ENCODE results near the gene CELF3. TPM values are rescaled to one million over a fixed set of nuclear protein-coding genes. Genes with fewer than 3 reads are reported as not detected.
A peak's percentile ranks its signal among the peaks of the same experiment; 100 is the strongest.

Gene CELF3
- total and polyA plus RNA-seq, 9 of the 15 experiments (the other 6 are each of a cell fraction or from before 2014, with no cell fraction given), result not detected

GRCh38 chr1:151703813-151704212 lies 12.8 kb downstream of the CELF3 start (continued):
- no peak for TF ChIP-seq ZNF592 (IDR thresholded peaks at IDR 0.05)
- no peak for TF ChIP-seq CAMTA2 (CRISPR knock-in tag; conservative IDR thresholded peaks at IDR 0.05)
- no peak for TF ChIP-seq POLR2AphosphoS5 (IDR thresholded peaks at IDR 0.05; ENCODE audit: control insufficient read depth, insufficient read depth, low read depth, low read length)
- TF ChIP-seq CBX2 (IDR thresholded peaks at IDR 0.05; ENCODE audit: insufficient read depth, low read length, poor library complexity, severe bottlenecking), result no peak

- intact Hi-C loops (cut with micrococcal nuclease), result no loop called here
- DNase-seq (ENCODE audit: extremely low read depth in 1 of 4, low spot score in 3 of 4) (no peak), FAIRE-seq (no peak), ATAC-seq (no peak)
- Histone ChIP-seq H3K4me1 (replicated peaks in 1 of 2; ENCODE audit: control insufficient read depth in 2 of 2, insufficient read depth in 2 of 2, low read length in 2 of 2) (peaks cover 0 to 13% of the 10 kb centered on the region in 2 experiments; a peak in 2 of 5 replicates), H3K4me3 (no peak overlapping the region), H3K79me2 (ENCODE audit: control insufficient read depth, insufficient read depth, low read length) (no peaks in the 10 kb centered on the region), H3K36me3 (ENCODE audit: control insufficient read depth, insufficient read depth, low read length) (0 out of 3 replicates have a peak, but pooled peaks cover 8% of the 10 kb centered on the region), H3K27me3 (ENCODE audit: control insufficient read depth in 2 of 2, insufficient read depth in 2 of 2, low read length in 2 of 2) (peaks cover 0 to 10% of the 10 kb centered on the region in 2 experiments; a peak in 2 of 5 replicates), H4K20me1 (replicated peaks; ENCODE audit: control insufficient read depth, insufficient read depth, low read length) (0 out of 2 replicates have a peak, but pooled peaks cover 14% of the 10 kb centered on the region), H2AFZ (ENCODE audit: low read depth, low read length) (no peak overlapping the region), H3K9me3 (replicated peaks; ENCODE audit: control insufficient read depth, insufficient read depth, low read depth, low read length) (no peaks in the 10 kb centered on the region; the same call in 1 of the 2 replicates), H3K27ac (ENCODE audit: extremely low read depth, low read depth, low read length) (no peak overlapping the region), H3K9me1 (ENCODE audit: control insufficient read depth, insufficient read depth, low read length) (no peaks in the 10 kb centered on the region), H3K4me2 (ENCODE audit: insufficient read depth, low read length) (no peak overlapping the region), H3K9ac (ENCODE audit: insufficient read depth in 1 of 2, low read depth in 2 of 2, low read length in 2 of 2) (0 out of 4 replicates have a peak overlapping the region, but pooled peaks of 1 of the 2 experiments have one; percentile 17)
- WGBS (ENCODE audit: insufficient coverage, low coverage, missing lambda C conversion rate), result 53% methylated on average over 6 of the region's 8 CpGs
- in situ Hi-C loops (cut with MboI), result no loop called here
- POLR2A ChIA-PET, result interaction anchor here (0.6 kb wide), 1 partner anchor 144 kb away, joined by 3 read pairs; no protein-coding TSS in a partner anchor
- BruUV-seq (replicated peaks), result no TSS peak
- CTCF ChIA-PET (ENCODE audit: low intra/inter-chr PET ratio), result no interaction called here
- no peak for TF ChIP-seq HNRNPK (IDR thresholded peaks at IDR 0.05; ENCODE audit: low read depth, low read length, poor library complexity, severe bottlenecking)
- TF ChIP-seq E2F5 (CRISPR knock-in tag; IDR thresholded peaks at IDR 0.05), result no peak
- no peak for TF ChIP-seq CREB1 (IDR thresholded peaks at IDR 0.05)
- TF ChIP-seq CREB1 (CRISPR knock-in tag; IDR thresholded peaks at IDR 0.05), result no peak
- TF ChIP-seq CSDE1 (IDR thresholded peaks at IDR 0.05), result no peak
- no peak for TF ChIP-seq ZBED1 (IDR thresholded peaks at IDR 0.05)
- TF ChIP-seq ZNF41 (CRISPR knock-in tag; conservative IDR thresholded peaks at IDR 0.05), result no peak
- TF ChIP-seq ZNF507 (tag; conservative IDR thresholded peaks at IDR 0.05), result no peak
- no peak for TF ChIP-seq SPI1 (IDR thresholded peaks at IDR 0.05; ENCODE audit: borderline replicate concordance, low read depth, low read length)
- no peak for TF ChIP-seq ZNF274 (IDR thresholded peaks at IDR 0.05; ENCODE audit: borderline replicate concordance, low read depth, low read length)
- no peak for TF ChIP-seq HDAC3 (IDR thresholded peaks at IDR 0.05; ENCODE audit: borderline replicate concordance, partially characterized antibody)
- no peak for TF ChIP-seq SRSF7 (optimal IDR thresholded peaks at IDR 0.05; ENCODE audit: low read depth, low read length)
- TF ChIP-seq, protein P1, sequence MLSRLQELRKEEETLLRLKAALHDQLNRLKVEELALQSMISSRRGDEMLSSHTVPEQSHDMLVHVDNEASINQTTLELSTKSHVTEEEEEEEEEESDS (CRISPR knock-in tag; IDR thresholded peaks at IDR 0.05), result no peak
These were observed 13.7 kb downstream of the CELF3 start for GRCh38 chr1:151702936-151703335.
